HCT116 (cell line): ENCODE data around the gene HUWE1.

ENCODE experiments used
- POLR2AphosphoS5 ChIP-seq: IDR thresholded peaks from 2 replicates; pipeline ENCODE4 v1.6.1; 2011; ENCODE audit warnings: mild to moderate bottlenecking, low read depth, low read length, moderate library complexity
- SP1 ChIP-seq: IDR thresholded peaks from 2 replicates; pipeline ENCODE4 v1.6.1; 2012; ENCODE audit warnings: low read depth
- TF ChIP-seq, protein P1 (sequence below), 3 experiments: fragments of 200-600 bp in 1 of 3; sonication (generic) in 1 of 3; IDR thresholded peaks in 2 of 3; conservative IDR thresholded peaks in 1 of 3; 2 replicates each; pipeline ENCODE4 v1.5.1; 2012 to 2017; ENCODE audit warnings: low read depth in 2 of 3, low read length in 2 of 3, antibody characterized with exemption in 1 of 3, borderline replicate concordance in 1 of 3, control low read depth in 1 of 3, mild to moderate bottlenecking in 1 of 3, mixed read lengths in 1 of 3, mixed run types in 1 of 3, moderate library complexity in 1 of 3; ENCODE audit not compliant: insufficient read depth in 1 of 3

DNA sequence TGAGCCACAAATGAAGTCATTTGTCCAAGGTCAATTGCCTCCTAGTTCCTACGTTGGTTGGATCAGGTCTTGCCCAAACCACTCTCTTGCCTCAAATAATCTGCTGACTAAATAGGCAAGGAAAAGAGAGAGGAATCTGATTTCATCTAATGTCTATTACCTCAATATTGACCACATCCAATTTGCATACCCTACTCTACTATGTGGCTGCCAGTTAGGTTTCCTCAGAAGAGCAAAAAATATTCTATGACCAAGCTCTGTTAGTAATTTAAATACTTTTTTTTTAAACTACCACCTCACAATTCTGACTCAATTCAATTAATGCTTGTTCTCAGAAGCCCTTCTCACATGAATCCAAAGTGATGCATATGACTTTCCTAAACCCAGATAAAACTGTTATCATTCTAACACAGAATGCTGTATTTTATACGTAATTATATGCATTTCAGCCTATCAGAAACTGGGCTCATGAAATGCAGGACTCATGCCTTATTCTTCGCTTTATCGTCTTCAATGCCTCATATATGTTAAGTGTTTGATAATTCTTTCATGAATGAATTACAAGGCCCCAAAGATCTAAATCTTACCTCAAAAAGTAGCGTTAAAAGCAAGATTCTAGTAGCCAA lies 98.6 kb downstream of the HUWE1 start:
- TF ChIP-seq, protein P1, sequence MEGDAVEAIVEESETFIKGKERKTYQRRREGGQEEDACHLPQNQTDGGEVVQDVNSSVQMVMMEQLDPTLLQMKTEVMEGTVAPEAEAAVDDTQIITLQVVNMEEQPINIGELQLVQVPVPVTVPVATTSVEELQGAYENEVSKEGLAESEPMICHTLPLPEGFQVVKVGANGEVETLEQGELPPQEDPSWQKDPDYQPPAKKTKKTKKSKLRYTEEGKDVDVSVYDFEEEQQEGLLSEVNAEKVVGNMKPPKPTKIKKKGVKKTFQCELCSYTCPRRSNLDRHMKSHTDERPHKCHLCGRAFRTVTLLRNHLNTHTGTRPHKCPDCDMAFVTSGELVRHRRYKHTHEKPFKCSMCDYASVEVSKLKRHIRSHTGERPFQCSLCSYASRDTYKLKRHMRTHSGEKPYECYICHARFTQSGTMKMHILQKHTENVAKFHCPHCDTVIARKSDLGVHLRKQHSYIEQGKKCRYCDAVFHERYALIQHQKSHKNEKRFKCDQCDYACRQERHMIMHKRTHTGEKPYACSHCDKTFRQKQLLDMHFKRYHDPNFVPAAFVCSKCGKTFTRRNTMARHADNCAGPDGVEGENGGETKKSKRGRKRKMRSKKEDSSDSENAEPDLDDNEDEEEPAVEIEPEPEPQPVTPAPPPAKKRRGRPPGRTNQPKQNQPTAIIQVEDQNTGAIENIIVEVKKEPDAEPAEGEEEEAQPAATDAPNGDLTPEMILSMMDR (IDR thresholded peaks at IDR 0.05 in 2 of 3, conservative IDR thresholded peaks at IDR 0.05 in 1 of 3; ENCODE audit: borderline replicate concordance in 1 of 3, insufficient read depth in 1 of 3, low read depth in 2 of 3, low read length in 2 of 3), result no peak
- TF ChIP-seq POLR2AphosphoS5 (no peak), SP1 (no peak)
